ENCODE results near the gene FLRT2.
A peak's percentile ranks its signal among the peaks of the same experiment; 100 is the strongest.

Gene FLRT2, protein sequence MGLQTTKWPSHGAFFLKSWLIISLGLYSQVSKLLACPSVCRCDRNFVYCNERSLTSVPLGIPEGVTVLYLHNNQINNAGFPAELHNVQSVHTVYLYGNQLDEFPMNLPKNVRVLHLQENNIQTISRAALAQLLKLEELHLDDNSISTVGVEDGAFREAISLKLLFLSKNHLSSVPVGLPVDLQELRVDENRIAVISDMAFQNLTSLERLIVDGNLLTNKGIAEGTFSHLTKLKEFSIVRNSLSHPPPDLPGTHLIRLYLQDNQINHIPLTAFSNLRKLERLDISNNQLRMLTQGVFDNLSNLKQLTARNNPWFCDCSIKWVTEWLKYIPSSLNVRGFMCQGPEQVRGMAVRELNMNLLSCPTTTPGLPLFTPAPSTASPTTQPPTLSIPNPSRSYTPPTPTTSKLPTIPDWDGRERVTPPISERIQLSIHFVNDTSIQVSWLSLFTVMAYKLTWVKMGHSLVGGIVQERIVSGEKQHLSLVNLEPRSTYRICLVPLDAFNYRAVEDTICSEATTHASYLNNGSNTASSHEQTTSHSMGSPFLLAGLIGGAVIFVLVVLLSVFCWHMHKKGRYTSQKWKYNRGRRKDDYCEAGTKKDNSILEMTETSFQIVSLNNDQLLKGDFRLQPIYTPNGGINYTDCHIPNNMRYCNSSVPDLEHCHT

DNA sequence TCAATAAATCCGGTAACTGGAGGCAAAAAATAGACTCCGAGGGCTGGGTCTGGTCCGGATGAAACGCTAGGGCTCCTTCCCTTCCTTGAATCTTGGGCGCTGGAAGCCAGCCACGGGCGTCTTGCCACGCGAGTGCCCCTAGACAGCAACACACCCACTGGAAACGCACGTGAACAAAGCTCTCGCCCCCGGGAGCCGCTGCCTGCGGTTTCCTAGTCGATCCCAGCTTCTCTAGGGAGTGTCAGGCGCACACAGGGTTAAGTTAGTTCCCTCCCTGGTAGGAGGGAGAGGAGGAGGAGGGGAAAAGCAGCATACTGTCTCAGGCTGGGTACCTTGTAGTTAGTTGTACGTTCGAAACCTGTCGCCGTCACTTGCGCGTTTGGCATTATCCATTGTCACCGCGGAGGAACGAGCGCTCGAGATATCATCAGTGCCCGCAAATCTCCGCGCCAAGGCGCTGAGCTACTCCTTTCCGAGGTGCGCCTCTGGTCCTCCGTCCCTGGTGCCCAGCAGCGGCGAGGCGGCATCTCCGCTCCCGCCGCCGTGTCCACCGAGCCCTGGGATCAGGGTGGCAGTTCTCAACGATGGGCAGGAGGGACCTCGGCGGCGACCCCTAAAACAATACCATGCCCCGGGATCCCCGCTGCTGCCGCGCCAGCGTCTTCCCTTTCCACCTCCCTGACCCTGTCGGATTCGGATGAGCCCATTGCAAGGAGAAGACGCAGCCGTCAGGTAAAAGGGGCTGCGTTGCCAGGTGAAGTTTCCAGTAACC lies at the start of gene FLRT2:
FLRT2 (plus strand) TSS at position 342 of the 772 bp plus-strand sequence. CDS start 91,371 bp downstream, outside the sequence.
- no peak within 1 kb of the TSS for H3K27ac ChIP-seq (ENCODE audit: low read depth, low read length)
- H3K36me3 ChIP-seq (ENCODE audit: insufficient read depth, low read length), result no peaks in the 10 kb centered on the region
- peak within 1 kb of the TSS; percentile 35 to 79 for H3K4me3 ChIP-seq (ENCODE audit: low read depth in 1 of 2, low read length in 2 of 2)
- no peaks in the 10 kb centered on the region for H3K9me3 ChIP-seq (ENCODE audit: low read length)
- H3K4me1 ChIP-seq (ENCODE audit: insufficient read depth, low read length), result peaks cover 37% of the 10 kb centered on the region
- peak within 1 kb of the TSS; percentile 25 for H3K9ac ChIP-seq (ENCODE audit: low read length)
- H3K27me3 ChIP-seq (ENCODE audit: control insufficient read depth in 1 of 2, insufficient read depth in 2 of 2, low read length in 2 of 2), result peaks cover 27 to 45% of the 10 kb centered on the region in 2 donors

DNA sequence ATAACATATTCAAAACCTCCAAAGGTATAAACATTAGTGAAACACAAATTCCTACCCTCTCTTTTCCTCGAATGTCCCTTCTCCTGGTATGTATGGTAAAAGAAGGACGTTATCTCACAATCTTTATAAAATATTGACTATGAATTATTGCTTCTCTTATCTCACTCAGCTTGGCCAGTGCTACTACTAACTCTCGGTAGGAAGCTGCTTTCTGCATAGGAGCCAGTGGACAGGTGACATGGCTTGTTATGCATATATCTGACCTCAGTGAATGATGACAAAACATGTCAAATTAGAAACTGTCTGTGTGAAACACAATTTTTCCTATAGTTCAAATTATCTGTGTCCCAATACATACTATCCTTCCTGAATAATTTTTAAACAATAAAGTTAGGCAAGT lies 48.5 kb upstream of the FLRT2 start:
- no peaks in the 10 kb centered on the region for H3K4me1 ChIP-seq (ENCODE audit: insufficient read depth, low read length)
- no peak overlapping the region for H3K4me3 ChIP-seq (ENCODE audit: low read depth in 1 of 2, low read length in 2 of 2)
- H3K9ac ChIP-seq (ENCODE audit: low read length), result no peak overlapping the region
- H3K36me3 ChIP-seq (ENCODE audit: insufficient read depth, low read length), result no peaks in the 10 kb centered on the region
- H3K27ac ChIP-seq (ENCODE audit: low read depth, low read length), result no peak overlapping the region
- no peaks in the 10 kb centered on the region for H3K9me3 ChIP-seq (ENCODE audit: low read length)
- no peaks in the 10 kb centered on the region for H3K27me3 ChIP-seq (ENCODE audit: control insufficient read depth in 1 of 2, insufficient read depth in 2 of 2, low read length in 2 of 2)

DNA sequence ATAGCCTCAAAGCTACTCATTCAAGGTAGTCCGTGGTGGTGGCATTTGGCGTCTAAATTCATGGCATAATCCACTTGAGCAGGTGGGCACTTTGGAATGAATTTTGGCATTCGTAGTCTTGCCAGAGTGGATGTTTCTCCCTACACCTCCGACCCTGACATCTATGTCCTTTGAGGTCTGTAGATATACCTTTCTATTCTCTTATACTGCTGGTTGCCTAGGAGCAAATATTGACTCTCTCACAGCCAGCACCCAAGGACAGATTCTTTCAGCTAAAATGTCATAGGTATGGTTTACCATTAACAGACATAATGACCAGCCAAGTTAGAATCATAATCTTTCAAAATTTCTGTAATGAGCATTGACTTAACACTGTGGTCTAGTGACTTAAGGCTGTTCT lies 47.4 kb upstream of the FLRT2 start:
- H3K4me1 ChIP-seq (ENCODE audit: insufficient read depth, low read length), result no peaks in the 10 kb centered on the region
- H3K27ac ChIP-seq (ENCODE audit: low read depth, low read length), result no peak overlapping the region

DNA sequence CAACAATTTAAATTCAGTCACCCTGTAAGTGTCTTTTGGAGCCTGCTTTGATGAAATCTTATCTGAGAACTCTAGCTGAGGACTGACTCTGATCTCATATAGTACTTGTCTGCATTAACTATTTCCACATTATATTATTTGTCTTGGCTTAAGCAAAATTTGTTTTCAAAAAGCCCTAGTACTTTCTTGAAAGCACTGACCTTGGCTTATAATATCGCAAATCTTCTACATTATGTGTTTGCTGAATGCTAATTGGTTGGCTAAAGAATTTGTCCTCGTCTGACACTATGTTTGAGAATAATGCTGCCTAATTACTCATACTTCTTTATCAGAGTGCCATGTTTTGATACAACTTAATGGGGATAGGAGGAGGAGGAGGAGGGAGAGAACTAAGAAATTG lies 46.9 kb upstream of the FLRT2 start:
- no peak overlapping the region for H3K27ac ChIP-seq (ENCODE audit: low read depth, low read length)
- H3K36me3 ChIP-seq (ENCODE audit: insufficient read depth, low read length), result no peaks in the 10 kb centered on the region
- H3K9ac ChIP-seq (ENCODE audit: low read length), result no peak overlapping the region
- H3K9me3 ChIP-seq (ENCODE audit: low read length), result no peaks in the 10 kb centered on the region
- no peak overlapping the region for H3K4me3 ChIP-seq (ENCODE audit: low read depth in 1 of 2, low read length in 2 of 2)
- H3K27me3 ChIP-seq (ENCODE audit: control insufficient read depth in 1 of 2, insufficient read depth in 2 of 2, low read length in 2 of 2), result no peaks in the 10 kb centered on the region
- no peaks in the 10 kb centered on the region for H3K4me1 ChIP-seq (ENCODE audit: insufficient read depth, low read length)

More for the DNA sequence above, 47.4 kb upstream of the FLRT2 start:
- Histone ChIP-seq H3K27me3 (ENCODE audit: control insufficient read depth in 1 of 2, insufficient read depth in 2 of 2, low read length in 2 of 2) (no peaks in the 10 kb centered on the region), H3K4me3 (ENCODE audit: low read depth in 1 of 2, low read length in 2 of 2) (no peak overlapping the region), H3K9me3 (ENCODE audit: low read length) (no peaks in the 10 kb centered on the region), H3K36me3 (ENCODE audit: insufficient read depth, low read length) (no peaks in the 10 kb centered on the region), H3K9ac (ENCODE audit: low read length) (no peak overlapping the region)

DNA sequence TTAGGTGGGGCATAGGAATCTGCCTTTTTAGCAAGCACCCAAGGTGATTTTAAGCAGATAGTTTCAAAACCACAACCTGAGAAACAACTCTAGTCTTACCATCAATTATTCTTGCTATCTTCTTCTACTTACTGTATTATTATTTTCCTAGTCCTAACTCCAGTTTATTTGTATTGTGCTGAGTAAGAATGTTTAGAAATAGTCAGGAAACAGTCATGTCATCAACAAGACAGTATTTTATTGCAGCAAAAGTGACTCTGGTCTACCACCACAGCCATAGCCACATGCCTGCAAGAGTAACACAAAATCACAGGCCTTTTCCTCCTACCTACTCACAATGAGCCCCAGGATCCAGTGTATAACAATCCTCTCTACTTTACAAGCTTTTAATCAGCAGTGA lies 46.3 kb upstream of the FLRT2 start:
- no peaks in the 10 kb centered on the region for H3K9me3 ChIP-seq (ENCODE audit: low read length)

DNA sequence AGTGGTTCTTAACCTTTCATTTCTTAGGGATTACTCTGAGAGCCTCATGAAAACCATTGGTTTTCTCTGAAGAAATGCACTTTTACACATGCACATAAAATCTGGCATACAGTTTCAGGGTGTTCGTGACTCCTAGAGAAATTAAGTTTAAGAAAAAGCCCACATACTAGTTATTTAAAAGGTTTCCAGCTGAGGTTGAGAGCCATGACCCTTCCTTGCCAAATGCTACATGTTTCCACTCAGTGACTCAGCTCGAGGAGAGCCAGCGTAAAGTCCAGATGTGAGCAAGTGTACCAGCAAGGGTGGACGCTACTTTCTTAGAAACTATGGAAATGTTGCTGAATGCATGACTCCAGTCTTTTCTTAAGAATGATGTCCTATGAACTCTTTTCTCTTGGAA lies 42.7 kb upstream of the FLRT2 start:
- H3K9ac ChIP-seq (ENCODE audit: low read length), result no peak overlapping the region
- no peaks in the 10 kb centered on the region for H3K27me3 ChIP-seq (ENCODE audit: control insufficient read depth in 1 of 2, insufficient read depth in 2 of 2, low read length in 2 of 2)
- H3K36me3 ChIP-seq (ENCODE audit: insufficient read depth, low read length), result no peaks in the 10 kb centered on the region
- no peaks in the 10 kb centered on the region for H3K9me3 ChIP-seq (ENCODE audit: low read length)
- no peaks in the 10 kb centered on the region for H3K4me1 ChIP-seq (ENCODE audit: insufficient read depth, low read length)
- no peak overlapping the region for H3K27ac ChIP-seq (ENCODE audit: low read depth, low read length)
- H3K4me3 ChIP-seq (ENCODE audit: low read depth in 1 of 2, low read length in 2 of 2), result no peak overlapping the region

More for the DNA sequence above, 46.3 kb upstream of the FLRT2 start:
- Histone ChIP-seq H3K4me3 (ENCODE audit: low read depth in 1 of 2, low read length in 2 of 2) (no peak overlapping the region), H3K27me3 (ENCODE audit: control insufficient read depth in 1 of 2, insufficient read depth in 2 of 2, low read length in 2 of 2) (no peaks in the 10 kb centered on the region), H3K4me1 (ENCODE audit: insufficient read depth, low read length) (no peaks in the 10 kb centered on the region), H3K36me3 (ENCODE audit: insufficient read depth, low read length) (no peaks in the 10 kb centered on the region), H3K9ac (ENCODE audit: low read length) (no peak overlapping the region), H3K27ac (ENCODE audit: low read depth, low read length) (no peak overlapping the region)

DNA sequence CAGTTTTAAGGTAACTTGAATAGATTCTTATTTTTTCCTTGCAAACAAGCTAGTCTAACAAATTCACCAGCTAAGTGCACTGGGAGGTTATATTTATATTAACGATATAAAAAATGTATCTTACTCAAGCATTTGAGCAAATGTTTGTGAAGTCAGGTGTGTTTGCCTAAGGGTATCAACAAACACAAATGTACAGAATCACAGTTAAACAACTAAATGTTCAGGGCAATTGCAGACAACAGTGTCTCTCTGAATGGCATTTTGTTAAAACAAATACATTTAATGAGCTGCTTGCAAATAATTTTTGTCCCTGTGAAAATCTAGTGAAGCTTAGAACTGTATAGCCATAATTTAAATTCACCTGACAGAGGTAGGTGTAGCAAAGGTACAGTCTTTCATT lies 28.2 kb upstream of the FLRT2 start:
- Histone ChIP-seq H3K36me3 (ENCODE audit: insufficient read depth, low read length) (no peaks in the 10 kb centered on the region), H3K9me3 (ENCODE audit: low read length) (no peaks in the 10 kb centered on the region), H3K27me3 (ENCODE audit: control insufficient read depth in 1 of 2, insufficient read depth in 2 of 2, low read length in 2 of 2) (no peaks in the 10 kb centered on the region), H3K9ac (ENCODE audit: low read length) (no peak overlapping the region), H3K4me3 (ENCODE audit: low read depth in 1 of 2, low read length in 2 of 2) (no peak overlapping the region), H3K4me1 (ENCODE audit: insufficient read depth, low read length) (no peaks in the 10 kb centered on the region), H3K27ac (ENCODE audit: low read depth, low read length) (no peak overlapping the region)

DNA sequence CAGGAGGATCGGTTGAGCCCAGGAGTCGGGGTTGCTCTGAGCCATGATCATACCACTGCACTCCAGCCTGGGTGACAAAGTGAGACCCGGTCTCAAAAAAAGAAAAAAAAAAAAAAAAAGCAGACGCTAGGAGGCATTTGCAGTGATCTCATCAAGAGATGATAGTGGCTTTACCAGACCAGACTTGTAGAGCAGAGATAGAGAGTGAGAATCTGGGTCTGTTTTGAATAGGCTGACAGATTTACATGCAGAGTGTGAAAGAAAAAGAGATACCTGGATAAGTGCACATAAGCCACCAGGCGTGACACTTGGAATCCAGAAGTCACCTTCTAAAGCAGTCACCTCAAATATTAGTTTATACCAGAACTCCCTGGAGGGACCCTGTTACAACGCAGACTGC lies 21.1 kb upstream of the FLRT2 start:
- Histone ChIP-seq H3K36me3 (ENCODE audit: insufficient read depth, low read length) (no peaks in the 10 kb centered on the region), H3K9ac (ENCODE audit: low read length) (no peak overlapping the region), H3K27ac (ENCODE audit: low read depth, low read length) (no peak overlapping the region), H3K4me3 (ENCODE audit: low read depth in 1 of 2, low read length in 2 of 2) (no peak overlapping the region), H3K4me1 (ENCODE audit: insufficient read depth, low read length) (no peaks in the 10 kb centered on the region), H3K9me3 (ENCODE audit: low read length) (no peaks in the 10 kb centered on the region), H3K27me3 (ENCODE audit: control insufficient read depth in 1 of 2, insufficient read depth in 2 of 2, low read length in 2 of 2) (no peaks in the 10 kb centered on the region)

DNA sequence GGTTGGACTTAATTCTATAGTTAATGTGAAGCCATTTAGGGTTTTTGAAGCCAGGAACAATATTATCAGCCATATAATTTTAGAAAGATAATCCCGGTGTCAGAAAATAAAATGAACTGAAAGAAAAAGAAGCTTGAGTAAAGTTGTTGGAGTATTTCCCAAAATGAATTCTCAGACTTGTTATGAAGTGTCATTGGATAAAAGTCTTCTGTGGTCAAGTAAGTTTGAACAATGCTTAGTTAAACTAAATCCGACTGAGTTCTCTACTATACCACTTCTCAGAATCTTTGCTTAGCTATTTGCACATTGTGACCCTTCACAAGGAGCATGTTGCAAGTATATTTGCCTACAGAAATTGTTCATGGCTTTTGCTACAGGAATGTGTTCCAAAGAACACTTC lies 17.5 kb upstream of the FLRT2 start:
- no peak overlapping the region for H3K4me3 ChIP-seq (ENCODE audit: low read depth in 1 of 2, low read length in 2 of 2)
- no peaks in the 10 kb centered on the region for H3K27me3 ChIP-seq (ENCODE audit: control insufficient read depth in 1 of 2, insufficient read depth in 2 of 2, low read length in 2 of 2)
- H3K27ac ChIP-seq (ENCODE audit: low read depth, low read length), result no peak overlapping the region
- H3K36me3 ChIP-seq (ENCODE audit: insufficient read depth, low read length), result no peaks in the 10 kb centered on the region
- H3K4me1 ChIP-seq (ENCODE audit: insufficient read depth, low read length), result no peaks in the 10 kb centered on the region
- H3K9ac ChIP-seq (ENCODE audit: low read length), result no peak overlapping the region
- H3K9me3 ChIP-seq (ENCODE audit: low read length), result no peaks in the 10 kb centered on the region

DNA sequence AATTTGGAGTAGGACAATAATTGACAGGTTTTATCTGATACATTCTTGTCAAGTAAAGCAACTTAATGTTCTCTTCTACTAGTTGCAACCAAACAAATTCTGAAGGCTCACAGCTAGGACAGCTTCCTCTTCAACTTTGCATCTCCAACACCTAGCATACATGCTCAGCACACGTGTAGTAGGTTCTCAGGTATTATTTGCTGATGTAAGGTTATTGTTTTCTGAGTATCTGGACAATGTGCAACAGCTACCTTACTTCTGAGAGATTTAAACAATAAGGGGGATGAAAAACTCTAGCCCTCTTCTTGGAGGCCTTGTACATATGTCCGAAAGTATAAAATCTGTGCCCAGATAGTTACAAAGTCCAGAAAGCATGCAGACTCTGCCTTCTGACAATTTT lies 15.5 kb upstream of the FLRT2 start:
- no peak overlapping the region for H3K9ac ChIP-seq (ENCODE audit: low read length)
- H3K27me3 ChIP-seq (ENCODE audit: control insufficient read depth in 1 of 2, insufficient read depth in 2 of 2, low read length in 2 of 2), result no peaks in the 10 kb centered on the region
- no peaks in the 10 kb centered on the region for H3K4me1 ChIP-seq (ENCODE audit: insufficient read depth, low read length)
- no peaks in the 10 kb centered on the region for H3K36me3 ChIP-seq (ENCODE audit: insufficient read depth, low read length)
- no peak overlapping the region for H3K27ac ChIP-seq (ENCODE audit: low read depth, low read length)
- no peak overlapping the region for H3K4me3 ChIP-seq (ENCODE audit: low read depth in 1 of 2, low read length in 2 of 2)
- no peaks in the 10 kb centered on the region for H3K9me3 ChIP-seq (ENCODE audit: low read length)

DNA sequence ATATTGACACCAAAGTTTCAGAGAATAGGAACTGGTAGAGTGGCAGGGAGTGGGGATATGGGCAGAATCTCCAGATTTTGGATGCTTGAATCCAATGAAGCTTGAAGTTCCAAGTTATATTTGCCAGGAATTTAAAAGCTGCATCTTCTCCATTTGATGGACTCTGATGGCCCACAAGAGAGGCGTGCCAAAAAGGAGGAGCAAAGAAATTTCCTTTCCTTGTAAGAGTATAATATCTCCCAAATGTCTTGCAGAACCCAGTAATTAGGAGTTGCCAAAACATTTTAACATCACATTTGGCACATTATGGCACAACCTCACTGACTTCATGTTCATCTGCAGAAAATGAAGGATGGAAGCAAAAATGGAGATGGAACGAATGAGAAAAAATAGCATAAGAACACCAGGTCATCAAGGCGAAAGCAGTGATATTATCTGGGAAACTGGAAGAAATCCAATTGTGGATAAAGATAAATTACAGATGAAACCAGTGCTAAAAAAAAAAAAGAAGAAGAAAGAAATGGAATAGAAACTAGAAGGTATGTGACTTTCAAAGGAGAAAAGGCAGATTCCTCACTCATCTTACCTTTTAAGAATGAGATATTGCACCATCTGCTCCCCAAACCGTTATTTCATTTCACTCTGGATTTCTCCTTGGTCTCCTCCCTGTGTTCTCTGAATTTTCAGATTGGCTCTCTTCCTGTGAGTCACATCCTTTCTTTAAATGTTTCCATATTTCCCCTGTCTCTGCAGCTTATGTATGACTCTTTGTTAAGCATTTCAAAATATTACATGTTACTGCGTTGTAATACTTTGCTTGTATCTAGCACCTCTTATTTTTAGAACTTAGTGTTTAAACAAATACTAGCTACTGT lies 13.5 kb upstream of the FLRT2 start:
- Histone ChIP-seq H3K9me3 (ENCODE audit: low read length) (no peaks in the 10 kb centered on the region), H3K9ac (ENCODE audit: low read length) (no peak overlapping the region), H3K4me3 (ENCODE audit: low read depth in 1 of 2, low read length in 2 of 2) (no peak overlapping the region), H3K27ac (ENCODE audit: low read depth, low read length) (no peak overlapping the region), H3K36me3 (ENCODE audit: insufficient read depth, low read length) (no peaks in the 10 kb centered on the region), H3K27me3 (ENCODE audit: control insufficient read depth in 1 of 2, insufficient read depth in 2 of 2, low read length in 2 of 2) (no peaks in the 10 kb centered on the region), H3K4me1 (ENCODE audit: insufficient read depth, low read length) (no peaks in the 10 kb centered on the region)

Measured in muscle layer of colon (tissue), 2 donors.